HG03159 (cell line): ENCODE results near the gene TMEM202.
"Not testable (repeated sequence)": the region's sequence is repeated elsewhere in the genome, so short reads cannot be mapped to it uniquely, and the experiment has no call there.

ENCODE experiments used
- ATAC-seq: cut with Tn5 transposase; IDR thresholded peaks from one replicate; pipeline ENCODE4 v1.9.1; 2021; ENCODE audit warnings: mild to moderate bottlenecking, moderate library complexity; ENCODE audit not compliant: unreplicated experiment

Gene TMEM202, protein sequence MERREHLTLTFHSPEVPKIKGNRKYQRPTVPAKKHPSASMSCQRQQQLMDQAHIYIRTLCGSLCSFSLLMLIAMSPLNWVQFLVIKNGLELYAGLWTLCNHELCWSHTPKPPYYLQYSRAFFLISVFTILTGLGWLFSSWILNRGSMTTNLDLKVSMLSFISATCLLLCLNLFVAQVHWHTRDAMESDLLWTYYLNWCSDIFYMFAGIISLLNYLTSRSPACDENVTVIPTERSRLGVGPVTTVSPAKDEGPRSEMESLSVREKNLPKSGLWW

DNA sequence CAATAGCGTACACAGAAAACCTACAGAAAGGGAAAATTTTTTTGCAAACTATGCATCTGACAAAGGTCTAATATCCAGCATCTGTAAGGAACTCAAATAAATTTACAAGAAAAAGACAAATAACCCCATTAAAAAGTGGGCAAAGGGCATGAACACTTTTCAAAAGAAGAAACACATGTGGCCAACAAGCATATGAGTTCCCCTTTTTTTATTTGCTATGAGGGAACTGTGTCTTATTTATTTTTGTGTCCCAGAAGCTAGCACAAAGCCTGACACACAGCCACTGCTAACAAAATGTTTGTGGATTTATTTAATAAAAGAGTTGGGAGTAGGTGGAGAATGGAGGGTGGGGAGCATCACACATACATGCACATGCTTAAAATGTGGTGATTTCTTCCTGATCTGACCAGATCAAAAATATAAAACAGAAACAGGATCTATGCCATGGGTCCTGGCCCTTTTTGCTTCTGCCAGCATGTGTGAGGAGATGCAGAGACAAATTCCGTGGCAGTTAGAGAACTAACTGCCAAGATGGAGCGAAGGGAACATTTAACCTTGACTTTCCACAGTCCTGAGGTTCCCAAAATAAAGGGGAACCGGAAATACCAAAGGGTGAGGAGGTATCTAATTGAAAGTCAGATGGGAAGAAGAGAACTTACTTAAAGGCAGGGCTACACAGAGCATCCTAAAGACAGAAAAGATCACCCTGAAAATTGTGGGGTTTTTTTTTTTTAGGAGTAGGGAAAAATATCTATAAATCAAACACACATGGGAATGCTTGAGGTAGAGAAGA is at the start of gene TMEM202:
TSS of gene TMEM202 (plus strand) at position 510 of the 793 bp plus-strand sequence. CDS start at position 532, 22 bp downstream.
- no peak for ATAC-seq

DNA sequence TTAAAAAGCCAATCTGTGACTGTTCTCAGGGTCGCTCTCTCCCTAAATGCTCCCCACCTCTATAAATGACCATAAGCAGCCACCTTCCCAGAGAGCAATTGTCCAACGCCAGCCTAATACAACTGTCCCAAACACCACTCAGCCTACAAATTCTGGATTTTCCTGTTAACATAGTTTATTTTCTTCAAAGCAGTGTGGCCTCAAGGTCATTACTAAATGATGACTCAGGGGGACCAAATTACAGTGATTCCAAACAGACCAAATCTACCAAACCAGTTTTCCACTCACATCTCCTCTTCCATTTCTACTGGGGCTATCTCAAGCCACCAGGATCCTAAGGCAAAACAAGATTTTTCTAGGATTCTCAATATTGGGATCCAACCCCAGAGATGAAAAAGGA is 44.8 kb upstream of the TMEM202 start:
- no peak for ATAC-seq

DNA sequence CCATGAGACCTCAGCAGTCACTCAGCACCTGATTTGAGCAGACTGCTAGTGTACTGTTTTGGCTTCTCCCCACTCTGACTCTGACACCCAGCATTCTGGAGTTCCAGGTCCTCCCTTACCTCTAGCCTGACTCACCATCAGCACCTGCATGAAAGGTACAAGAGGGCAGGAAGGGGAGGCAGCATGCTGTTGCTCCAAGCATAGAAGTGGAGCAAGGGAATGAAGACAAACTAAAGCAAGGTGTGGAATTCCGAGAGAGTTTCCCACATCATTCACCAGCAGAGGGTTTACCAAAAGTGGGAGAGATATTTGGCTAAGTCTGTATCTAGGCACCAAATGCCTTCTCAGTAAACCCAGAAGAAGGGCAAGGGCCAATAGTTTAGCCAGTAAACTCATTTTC is 43.6 kb upstream of the TMEM202 start:
- no peak for ATAC-seq

DNA sequence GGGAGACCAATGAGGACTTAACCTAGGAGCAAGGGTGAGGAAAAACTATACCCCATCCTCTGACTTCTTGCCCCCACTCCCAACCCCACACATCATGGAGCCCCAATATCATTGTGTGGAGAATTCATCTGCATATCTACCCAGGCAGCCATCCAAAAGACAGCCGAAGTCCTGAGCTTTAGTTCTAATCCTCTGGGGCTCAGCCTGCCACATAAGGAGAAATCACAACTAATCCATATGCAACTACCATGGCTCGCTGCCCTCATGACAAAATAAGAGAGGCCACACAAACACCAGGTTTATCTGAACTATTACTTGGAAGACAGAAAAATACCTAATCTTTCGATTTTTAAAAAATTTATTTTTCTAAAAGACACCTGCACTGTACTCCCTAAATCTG is 40.0 kb upstream of the TMEM202 start:
- ATAC-seq, result no peak

DNA sequence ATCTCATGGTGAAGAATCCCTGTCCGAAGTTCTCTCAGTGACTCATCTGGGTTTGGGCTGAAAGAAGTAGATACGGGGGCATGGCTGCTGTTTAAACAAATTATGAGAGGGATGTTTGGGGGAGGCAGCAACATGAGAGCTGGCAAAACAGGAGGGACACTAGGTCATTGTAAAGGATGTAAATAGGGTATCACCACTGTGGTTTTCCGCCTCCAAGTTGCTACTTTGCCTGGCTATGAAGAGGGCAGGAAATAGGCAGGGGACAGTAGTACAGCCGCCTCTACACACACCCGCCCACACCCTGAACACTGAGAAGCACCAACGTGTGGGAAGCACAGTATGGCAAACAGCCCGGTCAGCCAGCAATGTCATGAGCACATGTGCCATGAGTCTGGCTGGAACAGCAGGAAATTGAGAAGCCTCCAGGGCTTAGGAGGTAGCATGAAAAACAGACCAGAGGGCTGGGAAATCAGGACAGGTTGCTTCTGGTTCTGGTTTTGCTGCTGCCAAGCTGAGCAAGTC is 39.4 kb upstream of the TMEM202 start:
- no peak for ATAC-seq

DNA sequence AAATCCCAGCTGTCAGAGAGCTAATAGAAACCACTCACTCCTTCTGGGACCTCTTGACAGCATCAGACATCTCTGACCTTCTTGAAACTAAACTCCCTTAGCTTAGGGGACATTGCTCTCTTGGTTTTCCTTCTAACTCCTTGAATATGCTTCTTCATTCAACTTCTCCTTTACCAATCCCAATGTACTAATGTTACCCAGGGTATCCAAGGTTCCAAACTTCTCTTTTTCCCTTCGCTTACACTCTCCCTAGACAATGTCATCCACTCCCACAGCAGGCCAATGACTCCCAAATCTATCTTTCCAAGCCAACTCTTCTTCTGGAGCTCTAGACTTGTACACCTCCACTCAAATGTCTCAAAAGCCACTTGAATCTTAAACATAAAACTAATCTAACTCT is 36.9 kb upstream of the TMEM202 start:
- ATAC-seq, result no peak

DNA sequence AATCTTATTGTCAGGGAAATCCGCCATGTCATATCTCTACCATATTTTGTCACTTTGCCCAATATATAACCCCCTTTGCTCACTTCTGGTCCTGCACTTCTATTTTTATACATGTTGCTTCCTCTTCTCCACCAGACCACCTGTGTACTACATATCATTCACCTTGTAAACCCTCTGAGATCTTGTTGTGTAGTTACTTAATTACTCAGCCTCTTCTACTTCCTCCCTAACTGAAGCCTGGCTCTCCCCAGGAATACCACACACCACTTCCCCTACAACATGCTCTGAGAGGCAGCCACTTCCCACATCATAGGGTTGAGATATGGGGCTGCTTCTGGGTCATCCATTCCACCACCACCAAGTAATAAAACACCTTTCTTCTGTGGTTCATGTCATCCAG is 32.3 kb upstream of the TMEM202 start:
- peak; percentile 87 for ATAC-seq

DNA sequence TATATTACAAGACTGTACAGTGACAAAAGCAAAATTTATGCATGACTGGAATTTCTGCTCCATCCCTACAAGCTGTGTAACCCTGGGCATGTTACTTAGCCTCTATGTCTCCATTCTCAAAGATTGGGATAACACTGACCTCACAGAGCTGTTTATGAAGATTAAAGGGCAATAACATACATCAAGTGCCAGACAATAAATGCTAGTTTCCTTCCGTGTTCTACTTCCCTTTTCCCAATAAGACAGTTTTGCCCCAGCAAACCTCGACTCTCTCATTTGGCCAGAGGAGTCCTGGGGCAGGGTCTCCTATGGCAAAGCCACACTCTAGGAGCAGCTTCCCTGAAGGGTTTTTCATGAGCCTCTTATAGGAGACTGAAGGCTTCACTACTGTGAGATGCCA is 29.8 kb upstream of the TMEM202 start:
- no peak for ATAC-seq

DNA sequence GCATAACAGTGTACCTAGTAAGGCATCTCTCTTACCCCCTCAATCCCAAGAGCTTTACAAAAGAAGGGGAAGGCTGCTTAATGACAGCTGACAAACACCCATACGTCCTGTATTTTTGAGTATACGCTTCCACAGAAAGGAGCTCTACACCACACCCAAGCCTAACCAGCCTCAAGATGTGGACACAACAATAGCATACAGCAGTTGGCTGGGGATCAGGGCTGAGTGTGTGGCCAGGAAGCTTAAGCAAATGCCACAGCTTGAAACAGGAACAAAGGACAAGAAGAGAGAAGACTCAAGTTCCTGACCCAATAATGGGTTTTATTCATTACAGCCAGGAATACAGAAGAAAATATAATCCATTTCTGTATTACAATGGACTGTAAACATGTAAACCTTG is 29.2 kb upstream of the TMEM202 start:
- no peak for ATAC-seq

DNA sequence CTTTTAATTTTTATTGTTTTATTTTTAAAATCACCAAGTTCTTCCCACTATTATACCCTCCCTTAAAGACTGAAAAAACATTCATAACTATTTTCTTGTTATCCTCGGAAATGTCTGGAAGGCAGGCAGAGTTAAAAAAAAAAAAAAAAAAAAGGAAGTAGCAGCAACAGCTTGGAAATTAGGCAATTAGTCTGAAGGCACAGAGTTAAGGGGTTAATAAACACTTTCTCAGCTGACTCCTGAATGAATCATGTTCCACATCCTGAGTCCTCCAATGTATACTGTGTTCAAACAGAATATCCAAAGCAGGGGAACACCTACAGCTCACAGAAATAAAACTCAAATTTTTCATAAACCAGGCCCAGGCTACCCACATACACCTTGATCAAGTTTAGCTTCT is 28.1 kb upstream of the TMEM202 start:
- no peak for ATAC-seq

DNA sequence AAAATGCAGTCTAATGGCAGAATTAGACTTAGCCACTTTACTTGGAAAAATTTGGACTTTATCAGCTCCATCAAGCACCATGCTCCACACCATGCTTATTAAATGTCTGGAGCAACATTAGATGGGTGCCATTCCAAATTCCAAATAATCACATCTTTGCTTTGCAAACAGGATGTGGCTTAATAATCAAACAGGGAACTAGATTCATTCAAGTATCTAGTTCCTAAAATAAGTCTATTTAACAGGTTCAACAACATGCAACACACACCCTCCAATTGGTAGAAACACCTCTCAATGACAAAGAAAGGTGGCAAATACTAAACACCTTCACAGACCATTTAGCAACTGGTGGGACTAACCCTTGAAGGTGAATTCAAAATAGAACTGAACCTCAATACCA is 25.7 kb upstream of the TMEM202 start:
- no peak for ATAC-seq

DNA sequence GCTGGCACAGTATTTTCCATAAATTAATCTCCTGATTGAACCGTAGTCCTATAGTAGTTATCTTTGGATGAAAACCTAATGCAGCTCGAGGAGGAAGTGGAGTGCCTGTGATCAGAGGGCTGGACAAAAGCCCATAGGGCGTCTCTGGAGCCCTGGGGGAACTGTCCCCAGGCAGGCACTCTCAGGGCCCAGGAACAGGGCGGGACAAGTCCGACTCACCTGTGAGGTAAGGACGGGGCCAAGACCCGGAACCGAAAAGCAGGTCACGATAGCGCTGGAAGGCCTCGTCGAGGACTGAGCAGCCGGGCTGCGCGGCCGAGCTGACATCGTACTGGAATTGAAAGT is 22.6 kb upstream of the TMEM202 start:
- peak; percentile 48 for ATAC-seq

DNA sequence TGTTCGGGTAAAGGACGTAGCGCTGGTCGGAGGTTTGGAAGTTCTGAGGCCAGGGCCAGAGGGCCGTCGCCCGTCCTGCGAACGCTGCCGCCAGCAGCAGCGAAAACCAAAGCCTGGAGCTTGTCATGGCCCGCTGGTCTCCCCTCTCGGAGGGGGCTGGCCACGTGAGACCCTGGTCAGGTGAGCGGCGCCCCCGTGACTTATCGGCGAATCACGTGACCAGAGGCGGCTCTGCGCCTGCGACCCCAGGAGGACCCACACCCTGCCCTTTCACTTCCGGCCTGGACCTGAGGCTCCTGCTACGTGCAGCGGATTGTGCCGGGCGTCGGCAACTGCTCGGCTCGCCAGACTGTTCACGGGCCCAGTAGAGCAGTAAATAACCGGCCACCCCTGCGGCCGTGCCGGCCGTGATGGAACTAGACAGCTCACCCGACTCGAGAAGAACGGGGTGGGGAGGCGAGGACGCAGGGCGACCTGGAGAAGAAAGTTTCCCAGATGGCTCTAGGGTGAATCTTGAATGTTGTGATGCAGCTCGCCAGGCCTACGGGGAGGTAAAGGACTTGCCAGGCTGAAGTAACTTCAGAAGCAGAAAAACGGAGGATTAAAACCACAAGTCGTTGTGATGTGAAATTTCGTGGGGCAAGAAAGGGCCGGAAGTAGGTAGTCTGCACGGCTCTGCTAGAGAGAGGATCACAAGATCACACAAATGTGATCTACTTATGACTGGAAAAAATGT is 22.1 kb upstream of the TMEM202 start, which contains the start of gene HEXA:
TSS of gene HEXA (minus strand) at position 169 of the 736 bp plus-strand sequence. CDS start at position 127, 42 bp downstream.
- ATAC-seq, result peak; percentile 73

DNA sequence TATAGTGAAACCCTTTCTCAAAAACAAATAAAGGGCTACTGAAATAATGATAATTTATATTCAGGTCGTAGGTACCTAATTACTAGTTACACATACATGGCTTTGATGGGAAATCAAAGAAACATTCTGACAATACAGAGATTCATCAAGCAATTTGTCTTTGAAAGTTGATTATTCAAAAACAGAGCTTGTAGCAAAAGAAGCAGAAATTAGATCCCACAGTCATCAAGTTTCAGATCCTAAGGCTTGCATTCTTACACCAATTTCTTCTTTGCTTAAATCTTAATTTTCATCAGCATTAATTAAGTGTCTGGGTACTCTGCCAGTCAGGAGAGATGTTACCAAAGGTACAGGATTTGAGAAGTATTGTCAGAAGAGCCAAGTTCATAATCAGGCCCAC is 20.8 kb upstream of the TMEM202 start:
- ATAC-seq, result no peak

DNA sequence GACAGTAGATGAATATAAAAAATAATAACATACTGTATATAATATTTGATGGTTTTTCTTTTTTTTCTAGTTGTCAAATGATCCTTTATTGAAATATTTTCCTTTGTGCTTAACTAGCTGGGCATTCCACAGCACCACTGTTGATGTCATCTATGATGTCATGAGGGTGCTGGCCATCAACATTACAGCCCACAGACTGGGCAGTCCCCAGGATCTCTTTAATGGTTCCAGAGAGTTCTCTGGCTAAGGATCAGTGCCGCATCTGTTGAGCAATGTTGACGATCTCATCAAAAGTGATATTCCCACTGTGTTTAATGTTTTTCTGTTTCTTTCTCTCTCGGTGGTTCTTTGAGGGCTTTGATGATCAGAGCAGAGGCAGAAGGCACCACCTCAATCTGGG is 19.0 kb upstream of the TMEM202 start:
- not testable (repeated sequence) for ATAC-seq

DNA sequence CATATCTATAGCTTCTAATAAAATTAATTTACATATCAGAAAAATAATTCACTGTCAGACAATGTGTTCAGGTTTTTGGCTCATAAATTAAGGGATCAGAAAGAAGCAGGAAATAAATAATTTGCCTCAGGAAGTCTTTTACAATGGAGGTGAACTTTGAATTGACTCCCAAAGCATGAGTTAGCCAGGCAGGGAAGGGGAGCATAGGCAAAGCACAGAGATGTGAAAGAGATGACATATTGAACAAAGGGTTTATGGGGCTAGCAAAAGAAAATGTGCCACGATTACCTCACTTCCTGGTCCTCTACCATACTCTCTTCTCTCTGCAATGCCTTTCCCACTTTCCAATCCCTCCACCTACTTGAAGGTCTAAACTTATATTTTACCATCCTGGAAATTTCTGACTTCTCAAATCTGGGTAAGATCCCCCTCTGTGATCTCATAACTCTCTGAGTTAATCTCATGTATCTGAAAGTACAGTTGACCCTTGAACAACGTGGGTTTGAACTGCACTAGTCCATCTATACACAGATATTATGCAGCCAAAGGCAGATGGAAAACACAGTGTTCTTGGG is 18.2 kb upstream of the TMEM202 start:
- ATAC-seq, result no peak

DNA sequence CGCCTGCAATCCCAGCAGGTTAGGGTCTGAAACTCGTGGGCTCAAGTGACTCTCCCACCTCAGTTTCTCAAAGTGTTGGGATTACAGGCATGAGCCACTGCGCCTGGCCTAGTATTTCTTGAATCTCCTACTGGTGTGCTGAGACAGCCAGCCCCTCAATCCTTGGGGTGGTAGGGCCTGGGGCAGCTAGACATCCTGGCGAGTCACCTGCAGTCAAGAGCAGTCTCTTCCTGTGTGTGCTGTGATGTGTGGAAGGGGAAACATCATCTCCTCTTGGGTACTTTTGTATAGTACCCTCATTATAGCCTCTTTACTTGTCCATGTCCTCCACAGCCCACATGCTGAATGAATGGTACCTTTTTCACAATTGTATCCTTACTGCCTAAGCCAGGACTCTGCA is 17.4 kb upstream of the TMEM202 start:
- ATAC-seq, result no peak

DNA sequence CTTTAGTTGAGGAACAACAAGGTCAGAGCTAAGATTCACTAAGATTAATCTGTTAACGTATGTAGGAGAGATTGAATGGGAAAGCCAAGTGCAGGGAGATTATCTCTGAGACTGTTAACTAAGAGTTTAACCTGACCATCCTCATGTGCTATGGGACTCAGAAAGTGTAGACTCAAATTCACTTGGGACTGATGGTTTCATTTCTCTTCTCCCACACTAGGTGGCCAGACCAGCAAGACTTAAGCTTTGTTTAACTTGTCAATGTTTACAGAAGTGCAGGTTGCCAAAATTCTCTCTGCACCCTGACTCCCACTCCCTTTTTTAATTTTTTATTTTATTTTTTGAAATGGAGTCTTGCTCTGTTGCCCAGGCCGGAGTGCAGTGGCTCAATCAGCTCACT is 16.0 kb upstream of the TMEM202 start:
- no peak for ATAC-seq

DNA sequence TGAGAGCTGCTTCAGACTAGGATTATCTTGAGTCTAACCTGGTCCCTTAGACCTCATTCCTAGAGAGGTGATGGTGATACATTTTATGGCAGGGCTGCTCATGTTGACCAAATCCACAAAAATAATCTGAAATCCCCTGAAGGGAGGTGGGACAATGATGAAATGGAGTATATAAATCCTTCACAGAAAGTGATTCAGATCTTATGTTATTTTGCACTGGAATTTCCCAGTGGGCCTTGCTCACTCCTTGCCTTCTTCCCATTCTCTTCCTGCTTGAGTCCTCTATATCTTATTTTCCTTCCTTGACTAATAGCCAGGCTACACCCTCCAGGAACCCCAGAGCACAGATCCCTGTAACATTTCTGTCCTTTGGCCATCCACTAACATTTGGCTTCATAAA is 10.4 kb upstream of the TMEM202 start:
- no peak for ATAC-seq

DNA sequence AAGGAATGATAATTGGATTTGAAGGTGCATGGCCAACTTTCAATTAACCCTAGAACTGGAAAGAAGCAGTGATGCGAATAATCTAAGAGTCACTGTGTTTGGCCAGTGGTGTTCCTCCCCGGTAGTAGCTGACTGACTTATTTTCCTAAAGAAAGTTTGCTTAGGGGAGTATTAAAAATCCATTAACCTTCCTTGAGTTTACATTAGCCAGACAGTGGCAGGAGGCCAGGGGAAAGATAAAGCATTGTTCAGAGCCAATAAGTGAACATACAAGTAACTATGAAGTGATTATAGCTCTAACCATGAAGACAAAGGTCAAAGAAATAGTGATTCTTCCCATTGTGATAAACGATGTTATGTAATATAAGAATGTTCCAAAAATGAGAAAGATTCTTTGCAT is 8.9 kb upstream of the TMEM202 start:
- no peak for ATAC-seq

DNA sequence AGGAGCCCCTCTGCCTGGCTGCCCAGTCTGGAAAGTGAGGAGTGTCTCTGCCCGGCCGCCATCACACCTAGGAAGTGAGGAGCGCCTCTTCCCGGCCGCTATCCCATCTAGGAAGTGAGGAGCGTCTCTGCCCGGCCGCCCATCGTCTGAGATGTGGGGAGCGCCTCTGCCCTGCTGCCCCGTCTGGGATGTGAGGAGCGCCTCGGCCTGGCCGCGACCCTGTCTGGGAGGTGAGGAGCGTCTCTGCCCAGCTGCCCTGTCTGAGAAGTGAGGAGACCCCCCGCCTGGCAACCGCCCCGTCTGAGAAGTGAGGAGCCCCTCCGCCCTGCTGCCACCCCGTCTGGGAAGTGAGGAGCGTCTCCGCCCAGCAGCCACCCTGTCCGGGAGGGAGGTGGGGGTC is 1.8 kb upstream of the TMEM202 start:
- ATAC-seq, result not testable (repeated sequence)
